H7 (cell line): ENCODE results near the gene RAPGEF3. TPM values are rescaled to one million over a fixed set of nuclear protein-coding genes. Genes with fewer than 3 reads are reported as not detected.

ENCODE experiments used
- DNase-seq: peaks from one replicate; pipeline ENCODE4 v3.0.0; 2012
- H3K27me3 ChIP-seq: 2 replicates; pipeline ENCODE4 v1.6.0; 2011; ENCODE audit warnings: mild to moderate bottlenecking, low read length; ENCODE audit not compliant: control insufficient read depth, insufficient read depth
- H3K36me3 ChIP-seq: replicated peaks from 2 replicates; pipeline ENCODE4 v1.5.1; 2011; ENCODE audit warnings: low read length; ENCODE audit not compliant: control insufficient read depth, insufficient read depth
- H3K4me3 ChIP-seq: 2 replicates; pipeline ENCODE4 v1.5.1; 2011; ENCODE audit warnings: low read depth, mild to moderate bottlenecking, control low read depth, low read length, moderate library complexity; ENCODE audit not compliant: insufficient read depth
- total RNA-seq: library from RNA; depleted of rRNA; stranded (reverse); fragments of >200 nt; shearing (Covaris generic); gene quantifications from 2 replicates; pipeline ENCODE4 v1.2.3, GENCODE V29; 2014

Gene RAPGEF3
- total RNA-seq, 1 experiment from 2014 or later = 10.5 TPM

- H3K4me3 ChIP-seq = no peak overlapping the region
- DNase-seq = no peak
- H3K36me3 ChIP-seq = no peaks in the 10 kb centered on the region
- 0 out of 2 replicates have a peak, but pooled peaks cover 1% of the 10 kb centered on the region for H3K27me3 ChIP-seq
Observed at GRCh38 chr12:47737936-47738594, 20.6 kb downstream of the RAPGEF3 start.

- peak; percentile 82 for DNase-seq
- H3K4me3 ChIP-seq = no peak overlapping the region
- 0 out of 2 replicates have a peak, but pooled peaks cover 1% of the 10 kb centered on the region for H3K27me3 ChIP-seq
- H3K36me3 ChIP-seq = no peaks in the 10 kb centered on the region
Observed at GRCh38 chr12:47736877-47737676, 21.6 kb downstream of the RAPGEF3 start.

GRCh38 chr12:47736216-47736615 is 22.5 kb downstream of the RAPGEF3 start:
- no peak for DNase-seq
- no peak overlapping the region for H3K4me3 ChIP-seq
- H3K27me3 ChIP-seq = 0 out of 2 replicates have a peak, but pooled peaks cover 1% of the 10 kb centered on the region
- no peaks in the 10 kb centered on the region for H3K36me3 ChIP-seq

- Histone ChIP-seq H3K36me3 (no peaks in the 10 kb centered on the region), H3K4me3 (no peak overlapping the region), H3K27me3 (no peaks in the 10 kb centered on the region)
- DNase-seq = no peak
Observed at GRCh38 chr12:47735649-47736048, 23.0 kb downstream of the RAPGEF3 start.

GRCh38 chr12:47734725-47735480 is 23.8 kb downstream of the RAPGEF3 start:
- Histone ChIP-seq H3K27me3 (no peaks in the 10 kb centered on the region), H3K36me3 (no peaks in the 10 kb centered on the region), H3K4me3 (no peak overlapping the region)
- peak; percentile 85 for DNase-seq

- H3K36me3 ChIP-seq = no peaks in the 10 kb centered on the region
- no peak overlapping the region for H3K4me3 ChIP-seq
- DNase-seq = no peak
- H3K27me3 ChIP-seq = no peaks in the 10 kb centered on the region; the same call in 1 of the 2 replicates
Observed at GRCh38 chr12:47733142-47733541, 25.5 kb downstream of the RAPGEF3 start.

GRCh38 chr12:47732504-47732903 is 26.2 kb downstream of the RAPGEF3 start:
- no peaks in the 10 kb centered on the region; the same call in 1 of the 2 replicates for H3K27me3 ChIP-seq
- H3K4me3 ChIP-seq = no peak overlapping the region
- no peaks in the 10 kb centered on the region for H3K36me3 ChIP-seq
- no peak for DNase-seq

GRCh38 chr12:47731723-47732122 is 27.0 kb downstream of the RAPGEF3 start:
- DNase-seq = no peak
- no peak overlapping the region for H3K4me3 ChIP-seq
- no peaks in the 10 kb centered on the region for H3K36me3 ChIP-seq
- no peaks in the 10 kb centered on the region; the same call in 1 of the 2 replicates for H3K27me3 ChIP-seq

- Histone ChIP-seq H3K36me3 (no peaks in the 10 kb centered on the region), H3K27me3 (no peaks in the 10 kb centered on the region; the same call in 1 of the 2 replicates), H3K4me3 (no peak overlapping the region)
- no peak for DNase-seq
Observed at GRCh38 chr12:47730341-47730744, 28.3 kb downstream of the RAPGEF3 start.

GRCh38 chr12:47729233-47729632 is 29.4 kb downstream of the RAPGEF3 start:
- Histone ChIP-seq H3K36me3 (no peaks in the 10 kb centered on the region), H3K4me3 (no peak overlapping the region), H3K27me3 (no peaks in the 10 kb centered on the region; the same call in 1 of the 2 replicates)
- DNase-seq = no peak

- DNase-seq = no peak
- H3K4me3 ChIP-seq = no peak overlapping the region
- H3K36me3 ChIP-seq = no peaks in the 10 kb centered on the region
- H3K27me3 ChIP-seq = peaks cover 2% of the 10 kb centered on the region; the same call in 1 of the 2 replicates
Observed at GRCh38 chr12:47725893-47726292, 32.8 kb downstream of the RAPGEF3 start.

- no peak within 1 kb of the TSS for H3K4me3 ChIP-seq
- DNase-seq = no peak
- peaks cover 2% of the 10 kb centered on the region; the same call in 1 of the 2 replicates for H3K27me3 ChIP-seq
- H3K36me3 ChIP-seq = no peaks in the 10 kb centered on the region
Observed at GRCh38 chr12:47725091-47725772, 33.4 kb downstream of the RAPGEF3 start, which contains the start of gene ENDOU. Gene ENDOU (minus strand): TSS chr12:47725490. CDS start chr12:47725413, 77 bp downstream.

- Histone ChIP-seq H3K27me3 (peaks cover 2% of the 10 kb centered on the region; the same call in 1 of the 2 replicates), H3K4me3 (no peak overlapping the region), H3K36me3 (no peaks in the 10 kb centered on the region)
- no peak for DNase-seq
Observed at GRCh38 chr12:47722941-47723631, 35.6 kb downstream of the RAPGEF3 start.
